Natural killer cell (primary cell): ENCODE results near the gene CHST12. TPM values are rescaled to one million over a fixed set of nuclear protein-coding genes. Genes with fewer than 3 reads are reported as not detected.
"Not testable (repeated sequence)": the region's sequence is repeated elsewhere in the genome, so short reads cannot be mapped to it uniquely, and the experiment has no call there.

Experiments
- ATAC-seq, 3 donors: fragments of 150-1000 bp in 2 of 3; fragments of 200-7000 bp in 1 of 3; cut with Tn5 transposase; 1 replicate in 1 of 3; 2 replicates in 2 of 3; pipeline ENCODE4 v1.10.0; 2021; ENCODE audit warnings: mild to moderate bottlenecking in 2 of 3, moderate library complexity in 2 of 3
- DNase-seq, 2 donors: peaks; one replicate each; pipeline versions ENCODE4 v3.0.0 to v3.0.0-alpha.2; 2013 to 2021; ENCODE audit warnings: mixed read lengths in 1 of 2
- H3K27ac ChIP-seq: one replicate; pipeline ENCODE4 v1.5.1; 2013; ENCODE audit warnings: mild to moderate bottlenecking, low read length
- H3K27me3 ChIP-seq: one replicate; pipeline ENCODE4 v1.6.1; 2013; ENCODE audit warnings: low read length; ENCODE audit not compliant: control insufficient read depth, insufficient read depth
- H3K36me3 ChIP-seq: one replicate; pipeline ENCODE4 v1.6.1; 2013; ENCODE audit warnings: low read length; ENCODE audit not compliant: control insufficient read depth, insufficient read depth
- H3K4me1 ChIP-seq: one replicate; pipeline ENCODE4 v1.6.1; 2013; ENCODE audit warnings: low read length; ENCODE audit not compliant: control insufficient read depth, insufficient read depth
- H3K4me3 ChIP-seq: one replicate; pipeline ENCODE4 v1.5.1; 2013; ENCODE audit warnings: low read length
- H3K9me3 ChIP-seq: one replicate; pipeline ENCODE4 v1.6.1; 2013; ENCODE audit warnings: low read length; ENCODE audit not compliant: control insufficient read depth, insufficient read depth
- H3K27ac Mint-ChIP-seq, 2 donors: one replicate each; pipeline ENCODE4 v1.8.0; 2022; ENCODE audit warnings: mild to moderate bottlenecking in 2 of 2, mixed read lengths in 2 of 2, moderate library complexity in 1 of 2
- H3K27me3 Mint-ChIP-seq, 2 donors: one replicate each; pipeline ENCODE4 v1.8.0; 2022; ENCODE audit warnings: low read depth in 2 of 2, mixed read lengths in 2 of 2
- H3K36me3 Mint-ChIP-seq: one replicate; pipeline ENCODE4 v1.8.0; 2022; ENCODE audit warnings: mixed read lengths
- H3K4me1 Mint-ChIP-seq, 2 donors: one replicate each; pipeline ENCODE4 v1.8.0; 2022; ENCODE audit warnings: mixed read lengths in 2 of 2
- H3K4me3 Mint-ChIP-seq: one replicate; pipeline ENCODE4 v1.8.0; 2022; ENCODE audit warnings: mild to moderate bottlenecking, moderate library complexity, mixed read lengths
- H3K9me3 Mint-ChIP-seq, 2 donors: one replicate each; pipeline ENCODE4 v1.8.0; 2022; ENCODE audit warnings: mixed read lengths in 2 of 2
- WGBS: methylation state at CpG from one replicate; pipeline ENCODE4 v1.1.7; 2013; ENCODE audit warnings: missing lambda C conversion rate; ENCODE audit not compliant: insufficient coverage; 5-methylcytosine and 5-hydroxymethylcytosine counted together
- intact Hi-C: fragments of 100-400 bp; cut with micrococcal nuclease; formaldehyde crosslinking; loops from one replicate; pipeline ENCODE4 v1.14.2; 2022
- total RNA-seq, 4 donors: library from RNA; stranded (reverse); fragments of 120-200 nt in 1 of 4; gene quantifications; one replicate each; pipeline versions ENCODE4 v1.2.3 to v1.2.4, GENCODE V29; 2013 to 2022
- TF ChIP-seq, protein P1 (sequence below): fragments of 200-600 bp; IDR thresholded peaks from one replicate; pipeline ENCODE4 v1.8.0; 2022; ENCODE audit warnings: antibody characterized with exemption

The CHST12 gene
- total RNA-seq, 3 donors from 2014 or later (not counting 1 experiment from before 2014, with no cell fraction given): 102 to 159 (median 124) TPM

DNA sequence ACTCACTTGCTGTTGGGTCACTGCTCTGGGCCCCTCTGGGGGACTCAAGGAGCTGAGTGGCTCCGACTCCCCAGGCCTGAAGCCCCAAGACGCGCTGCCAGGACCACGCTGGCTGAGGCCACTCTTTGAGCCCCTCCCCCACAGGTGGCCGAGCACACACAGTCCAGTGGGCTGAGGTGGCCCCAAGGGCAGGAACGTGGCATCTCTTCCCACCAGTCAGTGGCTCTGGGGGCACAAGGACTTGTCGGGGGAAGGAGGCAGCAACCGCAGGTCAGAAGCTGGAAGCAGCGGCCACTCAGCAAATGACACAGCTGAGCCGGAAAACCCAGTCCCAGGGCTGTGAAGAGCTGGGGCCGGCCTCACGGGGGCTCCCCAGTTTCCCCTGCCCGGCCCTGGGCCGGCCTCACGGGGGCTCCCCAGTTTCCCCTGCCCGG is 48.7 kb downstream of the CHST12 start:
- no peaks in the 10 kb centered on the region for H3K36me3 Mint-ChIP-seq
- H3K9me3 Mint-ChIP-seq: no peaks in the 10 kb centered on the region
- H3K27ac Mint-ChIP-seq: peak overlapping the region; percentile 75 to 80
- H3K27ac ChIP-seq: peak overlapping the region; percentile 25
- H3K4me3 Mint-ChIP-seq: peak overlapping the region; percentile 82
- peaks cover 27 to 28% of the 10 kb centered on the region in 2 donors for H3K4me1 Mint-ChIP-seq
- H3K4me1 ChIP-seq: peaks cover 22% of the 10 kb centered on the region
- peaks cover under 1% of the 10 kb centered on the region for H3K36me3 ChIP-seq
- 4% methylated on average over 15 of the region's 16 CpGs for WGBS
- DNase-seq (peak; percentile 44 to 46), ATAC-seq (peak; percentile 65 to 79 (median 77))
- H3K27me3 Mint-ChIP-seq: no peaks in the 10 kb centered on the region
- intact Hi-C loops: loop anchor here (5.0 to 10.0 kb wide), 2 partner anchors 47 to 230 kb away; partner anchors contain the start of gene CHST12
- TF ChIP-seq, protein P1, sequence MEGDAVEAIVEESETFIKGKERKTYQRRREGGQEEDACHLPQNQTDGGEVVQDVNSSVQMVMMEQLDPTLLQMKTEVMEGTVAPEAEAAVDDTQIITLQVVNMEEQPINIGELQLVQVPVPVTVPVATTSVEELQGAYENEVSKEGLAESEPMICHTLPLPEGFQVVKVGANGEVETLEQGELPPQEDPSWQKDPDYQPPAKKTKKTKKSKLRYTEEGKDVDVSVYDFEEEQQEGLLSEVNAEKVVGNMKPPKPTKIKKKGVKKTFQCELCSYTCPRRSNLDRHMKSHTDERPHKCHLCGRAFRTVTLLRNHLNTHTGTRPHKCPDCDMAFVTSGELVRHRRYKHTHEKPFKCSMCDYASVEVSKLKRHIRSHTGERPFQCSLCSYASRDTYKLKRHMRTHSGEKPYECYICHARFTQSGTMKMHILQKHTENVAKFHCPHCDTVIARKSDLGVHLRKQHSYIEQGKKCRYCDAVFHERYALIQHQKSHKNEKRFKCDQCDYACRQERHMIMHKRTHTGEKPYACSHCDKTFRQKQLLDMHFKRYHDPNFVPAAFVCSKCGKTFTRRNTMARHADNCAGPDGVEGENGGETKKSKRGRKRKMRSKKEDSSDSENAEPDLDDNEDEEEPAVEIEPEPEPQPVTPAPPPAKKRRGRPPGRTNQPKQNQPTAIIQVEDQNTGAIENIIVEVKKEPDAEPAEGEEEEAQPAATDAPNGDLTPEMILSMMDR: no peak
- H3K9me3 ChIP-seq: no peaks in the 10 kb centered on the region
- peak overlapping the region; percentile 26 for H3K4me3 ChIP-seq
- H3K27me3 ChIP-seq: no peaks in the 10 kb centered on the region

DNA sequence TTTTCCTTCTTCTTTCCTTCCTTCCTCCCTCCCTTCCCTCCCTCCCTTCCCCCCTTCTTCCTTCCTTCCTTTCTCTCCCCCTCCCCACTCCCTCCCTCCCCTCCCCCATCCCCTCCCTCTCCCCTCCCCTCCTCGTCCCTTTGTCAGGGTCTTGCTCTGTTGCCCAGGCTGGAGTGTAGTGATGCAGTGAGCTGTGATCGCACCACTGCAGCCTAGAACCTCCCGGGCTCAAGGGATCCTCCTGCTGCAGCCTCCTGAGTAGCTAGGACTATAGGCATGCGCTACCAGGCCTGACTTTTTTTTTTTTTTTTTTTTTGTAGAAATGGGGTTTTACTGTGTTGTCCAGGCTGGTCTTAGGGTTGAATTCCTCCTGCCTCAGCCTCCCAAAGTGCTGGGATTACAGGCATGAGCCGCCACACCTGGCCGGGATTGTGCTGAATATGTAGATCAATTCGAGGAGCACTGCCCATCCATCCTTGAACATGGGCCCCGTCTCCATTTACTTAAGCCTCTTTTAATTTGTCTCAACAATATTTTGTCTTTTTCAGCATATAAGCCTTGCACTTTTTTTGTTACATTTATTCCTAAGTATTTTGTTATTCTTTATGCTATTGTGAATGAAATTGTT is 49.3 kb downstream of the CHST12 start:
- Mint-ChIP-seq H3K9me3 (no peaks in the 10 kb centered on the region), H3K36me3 (no peaks in the 10 kb centered on the region), H3K27me3 (no peaks in the 10 kb centered on the region), H3K27ac (peak overlapping the region in 1 of 2 donors; percentile 36), H3K4me1 (peaks cover 26 to 28% of the 10 kb centered on the region in 2 donors), H3K4me3 (peak overlapping the region; percentile 71)
- DNase-seq (no peak), ATAC-seq (no peak)
- H3K36me3 ChIP-seq: no peaks in the 10 kb centered on the region
- intact Hi-C loops: loop anchor here (5.0 to 10.0 kb wide), 2 partner anchors 48 to 230 kb away; partner anchors contain the start of gene CHST12
- no peak overlapping the region for H3K27ac ChIP-seq
- TF ChIP-seq, protein P1: no peak
- H3K9me3 ChIP-seq: no peaks in the 10 kb centered on the region
- 90% methylated on average over 7 of the region's 8 CpGs for whole genome bisulfite sequencing
- peaks cover 29% of the 10 kb centered on the region for H3K4me1 ChIP-seq
- H3K4me3 ChIP-seq: no peak overlapping the region
- H3K27me3 ChIP-seq: no peaks in the 10 kb centered on the region

DNA sequence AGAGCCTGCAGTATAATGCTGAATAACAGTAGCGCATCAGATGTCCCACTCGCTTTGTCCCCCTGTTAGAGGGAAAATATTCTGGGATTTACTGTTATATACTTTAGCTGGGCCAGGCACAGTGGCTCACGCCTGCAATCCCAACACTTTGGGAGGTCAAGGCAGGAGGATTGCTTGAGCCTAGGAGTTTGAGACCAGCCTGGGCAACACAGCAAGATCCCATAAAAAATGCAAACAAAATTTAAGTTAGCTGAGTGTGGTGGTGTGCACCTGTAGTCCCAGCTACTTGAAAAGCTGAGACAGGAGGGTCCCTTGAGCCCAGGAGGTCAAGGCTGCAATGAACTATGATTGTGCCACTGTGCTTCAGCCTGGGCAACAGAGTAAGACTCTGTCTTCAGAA is 50.4 kb downstream of the CHST12 start:
- Mint-ChIP-seq H3K4me1 (peaks cover 26 to 28% of the 10 kb centered on the region in 2 donors), H3K4me3 (peak overlapping the region; percentile 59)
- H3K4me3 ChIP-seq, H3K9me3 ChIP-seq, H3K27me3 Mint-ChIP-seq, H3K36me3 ChIP-seq, H3K27ac Mint-ChIP-seq, H3K9me3 Mint-ChIP-seq, H3K27me3 ChIP-seq, H3K27ac ChIP-seq, DNase-seq, ATAC-seq, H3K36me3 Mint-ChIP-seq: not testable (repeated sequence)
- intact Hi-C loops: loop anchor here (5.0 to 10.0 kb wide), 2 partner anchors 49 to 228 kb away; partner anchors contain the start of gene CHST12
- WGBS: 97% methylated on average over 3 of the region's 3 CpGs
- H3K4me1 ChIP-seq: peaks cover 36% of the 10 kb centered on the region

DNA sequence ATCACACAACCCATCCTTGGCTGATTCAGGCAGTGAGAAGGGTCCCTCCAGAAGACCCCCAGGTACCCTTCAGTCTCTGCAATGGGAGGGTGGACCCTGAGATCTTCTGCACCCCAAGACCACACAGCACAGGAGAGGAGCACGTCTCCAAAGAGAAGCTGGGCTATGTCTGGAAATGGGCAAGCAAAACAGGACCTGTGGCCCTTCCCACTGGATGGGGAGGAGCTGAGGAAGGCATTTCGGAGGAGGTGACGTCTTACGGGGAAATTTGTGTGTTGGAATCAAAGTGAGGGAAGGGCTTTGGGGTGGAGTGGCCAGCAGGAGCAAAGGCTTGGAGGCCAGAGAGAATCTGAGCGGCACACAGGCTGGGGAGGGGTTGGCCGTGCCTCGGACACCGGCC is 56.3 kb downstream of the CHST12 start:
- intact Hi-C loops: loop anchor here (10.0 kb wide), 2 partner anchors 55 to 215 kb away; partner anchors contain the start of genes CHST12, MRM2 and NUDT1
- H3K36me3 ChIP-seq: no peaks in the 10 kb centered on the region
- 96% methylated on average over 8 of the region's 8 CpGs for WGBS
- Mint-ChIP-seq H3K4me3 (no peak overlapping the region), H3K27me3 (no peaks in the 10 kb centered on the region), H3K9me3 (no peaks in the 10 kb centered on the region), H3K27ac (no peak overlapping the region), H3K4me1 (peaks cover 14 to 22% of the 10 kb centered on the region in 2 donors), H3K36me3 (no peaks in the 10 kb centered on the region)
- no peak for DNase-seq
- H3K27ac ChIP-seq: no peak overlapping the region
- no peak overlapping the region for H3K4me3 ChIP-seq
- TF ChIP-seq, protein P1: no peak
- H3K4me1 ChIP-seq: peaks cover 16% of the 10 kb centered on the region
- ATAC-seq: no peak
- H3K27me3 ChIP-seq: no peaks in the 10 kb centered on the region
- no peaks in the 10 kb centered on the region for H3K9me3 ChIP-seq
